Stimulated activated CD4-positive, alpha-beta T cell treated with anti-CD3 and anti-CD28 coated beads, Interleukin-12 subunit alpha, Interleukin-12 subunit beta, amount 100 ng/mL, for 48 hours (primary cell): ENCODE results near the gene SLC34A3.
"Not testable (repeated sequence)": the region's sequence is repeated elsewhere in the genome, so short reads cannot be mapped to it uniquely, and the experiment has no call there.

Source experiments
- DNase-seq, 3 donors: peaks; one replicate each; pipeline ENCODE4 v3.0.0-alpha.2; 2020; ENCODE audit warnings: low read depth in 2 of 3, low spot score in 1 of 3

The SLC34A3 gene

GRCh38 chr9:137241490-137242268 is 11.0 kb downstream of the SLC34A3 start:
- peak in 2 of 3 donors; percentile 31 to 65 for DNase-seq

GRCh38 chr9:137242269-137243203 is 11.8 kb downstream of the SLC34A3 start:
- DNase-seq: no peak

GRCh38 chr9:137243266-137243625 is 12.5 kb downstream of the SLC34A3 start:
- not testable (repeated sequence) for DNase-seq

DNA sequence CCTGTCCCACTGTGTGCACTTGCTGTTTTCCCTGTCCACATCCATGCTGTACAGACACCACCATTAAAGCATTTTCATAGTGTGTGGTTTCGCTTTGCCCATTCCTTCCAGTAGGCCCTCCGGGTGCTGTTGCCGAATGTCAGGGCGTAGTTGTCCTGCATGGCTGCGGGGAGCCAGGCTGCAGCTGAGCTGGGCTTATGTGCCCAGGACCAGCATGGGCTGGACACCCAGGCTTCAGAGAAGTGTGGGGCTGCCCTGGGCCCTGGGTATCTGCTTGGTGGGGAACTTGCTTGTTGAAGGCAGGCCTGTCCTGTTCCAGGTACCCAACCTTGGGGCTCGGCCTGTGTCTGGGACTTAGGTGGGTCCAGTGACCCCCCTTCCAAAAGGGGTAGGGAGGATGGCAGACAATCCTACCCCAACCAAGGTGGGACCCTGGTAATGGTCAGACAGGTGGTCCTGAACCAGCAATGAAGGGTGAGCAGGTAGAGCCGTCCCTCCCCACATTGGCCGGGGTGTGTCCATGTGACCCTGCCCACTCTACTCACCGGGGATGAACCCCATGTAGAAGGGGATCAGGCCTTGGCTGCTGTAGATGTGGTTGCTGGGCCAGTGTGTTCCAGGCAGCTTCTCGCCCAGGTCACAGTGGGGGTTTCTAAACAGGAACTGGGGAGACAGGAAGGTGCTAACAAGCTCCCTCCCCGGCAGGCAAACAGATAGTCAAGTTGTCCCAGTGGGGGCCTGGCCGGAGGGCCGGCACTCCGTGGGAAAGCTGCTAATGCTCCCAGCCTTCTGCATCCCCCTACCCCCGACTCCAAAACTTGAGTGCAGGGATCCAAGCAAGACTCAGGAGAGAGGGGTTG is 13.2 kb downstream of the SLC34A3 start:
- DNase-seq: no peak

DNA sequence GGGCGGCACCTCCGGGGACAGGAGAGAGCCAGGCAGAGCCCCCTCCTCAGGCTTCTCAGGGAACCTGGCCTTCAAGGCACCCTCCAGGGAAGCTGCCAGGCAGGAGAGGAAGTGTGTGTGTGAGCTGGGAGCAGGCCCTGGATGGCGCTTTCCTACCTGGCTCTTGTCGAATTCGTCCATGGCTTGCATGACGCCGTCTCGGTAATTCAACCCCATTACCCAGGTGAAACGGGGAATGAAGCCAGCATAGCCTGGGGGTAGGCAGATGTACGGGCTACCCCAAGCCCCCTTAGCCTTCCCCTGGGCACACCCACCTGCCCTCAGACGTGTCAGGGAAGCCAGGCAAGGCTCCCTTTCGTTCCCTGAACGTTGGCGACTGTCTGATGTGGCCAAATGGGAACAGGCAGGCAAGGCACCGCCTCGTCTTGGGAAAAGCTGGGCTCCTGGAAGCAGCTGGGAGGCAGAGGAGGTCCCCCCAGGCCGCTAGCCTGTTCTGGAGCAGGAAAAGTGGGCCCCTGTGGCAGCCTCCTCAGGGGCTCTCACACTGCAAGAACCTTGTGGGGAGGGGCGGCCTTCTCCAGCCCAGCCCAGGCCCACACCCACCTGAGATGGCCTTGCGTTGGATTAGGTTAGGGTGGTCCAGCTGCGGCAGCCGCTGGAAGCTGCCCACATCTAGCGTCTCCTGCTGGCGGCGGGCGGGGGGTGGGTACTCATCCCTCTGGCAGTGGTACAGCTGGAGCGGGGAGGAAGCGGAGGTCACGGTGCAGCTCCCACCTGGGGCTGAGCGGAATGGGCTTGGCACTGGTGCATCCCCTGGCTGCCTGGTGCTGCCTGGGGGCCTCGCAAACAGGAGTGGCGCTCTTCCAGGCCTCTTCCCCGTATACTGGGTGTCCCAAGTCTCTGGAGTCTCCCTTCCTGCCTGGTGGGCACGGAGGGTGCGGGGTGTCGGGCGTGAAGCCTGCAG is 14.1 kb downstream of the SLC34A3 start:
- DNase-seq: no peak

DNA sequence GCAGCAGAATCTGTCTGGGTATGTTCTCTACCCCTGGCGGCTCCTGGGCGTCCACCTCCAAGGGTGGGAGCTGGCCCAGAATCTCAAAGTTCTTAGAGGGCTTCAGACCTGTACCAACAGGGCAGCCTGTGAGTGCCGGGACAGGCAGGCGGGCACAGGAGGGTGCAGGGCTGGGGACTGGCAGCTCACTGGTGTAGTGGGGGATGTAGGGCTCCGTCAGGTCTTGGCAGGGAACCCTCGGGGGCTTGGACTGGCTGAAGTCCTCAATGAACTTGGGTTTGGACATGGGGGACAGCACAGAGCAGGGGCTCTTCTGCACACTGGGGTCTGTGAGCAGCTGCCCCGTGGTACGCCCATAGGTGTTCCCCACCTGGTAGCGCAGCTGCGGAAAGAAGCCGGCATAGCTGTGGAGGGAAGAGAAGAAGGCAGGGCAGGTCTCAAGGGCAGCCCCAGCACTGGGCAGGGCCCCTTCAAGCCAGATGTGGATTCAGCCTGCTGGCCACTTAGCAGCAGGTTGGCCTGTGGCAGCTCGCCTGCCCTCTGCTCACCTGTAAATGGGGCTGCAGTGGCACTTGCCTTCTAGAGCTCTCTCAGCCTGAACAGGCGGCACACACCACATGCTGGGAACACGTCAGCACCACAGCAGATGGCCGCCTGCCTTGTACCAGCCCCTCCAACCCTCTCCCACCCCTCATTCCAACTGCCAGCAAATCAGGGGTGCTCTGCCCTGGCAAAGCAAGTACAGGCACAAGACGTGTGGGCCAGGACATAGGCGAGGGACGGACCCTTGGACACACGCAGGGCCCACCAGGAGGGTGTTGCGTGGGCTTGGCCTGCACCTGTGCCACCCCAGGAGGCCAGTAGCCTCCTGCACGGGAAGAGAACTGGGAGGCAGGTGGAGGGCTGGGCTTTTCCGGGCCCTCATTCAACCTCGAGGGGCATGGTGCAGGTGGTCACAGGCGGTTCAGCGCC is 15.0 kb downstream of the SLC34A3 start:
- DNase-seq: no peak

GRCh38 chr9:137247135-137247915 is 16.6 kb downstream of the SLC34A3 start:
- DNase-seq: no peak

DNA sequence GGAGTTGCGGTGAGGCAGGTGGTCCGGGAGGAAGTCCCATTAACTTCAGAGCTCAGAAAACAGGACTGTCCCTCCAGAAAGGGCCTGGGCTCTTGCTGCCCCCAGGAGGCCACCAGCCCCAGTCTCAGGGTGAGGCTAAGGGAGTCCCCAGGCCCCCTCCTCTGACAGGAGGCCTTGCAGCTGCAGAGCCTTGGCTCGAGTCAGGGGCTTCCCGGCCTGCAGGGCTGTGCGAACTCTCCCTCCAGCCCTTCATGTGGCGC is 17.1 kb downstream of the SLC34A3 start:
- DNase-seq: no peak

DNA sequence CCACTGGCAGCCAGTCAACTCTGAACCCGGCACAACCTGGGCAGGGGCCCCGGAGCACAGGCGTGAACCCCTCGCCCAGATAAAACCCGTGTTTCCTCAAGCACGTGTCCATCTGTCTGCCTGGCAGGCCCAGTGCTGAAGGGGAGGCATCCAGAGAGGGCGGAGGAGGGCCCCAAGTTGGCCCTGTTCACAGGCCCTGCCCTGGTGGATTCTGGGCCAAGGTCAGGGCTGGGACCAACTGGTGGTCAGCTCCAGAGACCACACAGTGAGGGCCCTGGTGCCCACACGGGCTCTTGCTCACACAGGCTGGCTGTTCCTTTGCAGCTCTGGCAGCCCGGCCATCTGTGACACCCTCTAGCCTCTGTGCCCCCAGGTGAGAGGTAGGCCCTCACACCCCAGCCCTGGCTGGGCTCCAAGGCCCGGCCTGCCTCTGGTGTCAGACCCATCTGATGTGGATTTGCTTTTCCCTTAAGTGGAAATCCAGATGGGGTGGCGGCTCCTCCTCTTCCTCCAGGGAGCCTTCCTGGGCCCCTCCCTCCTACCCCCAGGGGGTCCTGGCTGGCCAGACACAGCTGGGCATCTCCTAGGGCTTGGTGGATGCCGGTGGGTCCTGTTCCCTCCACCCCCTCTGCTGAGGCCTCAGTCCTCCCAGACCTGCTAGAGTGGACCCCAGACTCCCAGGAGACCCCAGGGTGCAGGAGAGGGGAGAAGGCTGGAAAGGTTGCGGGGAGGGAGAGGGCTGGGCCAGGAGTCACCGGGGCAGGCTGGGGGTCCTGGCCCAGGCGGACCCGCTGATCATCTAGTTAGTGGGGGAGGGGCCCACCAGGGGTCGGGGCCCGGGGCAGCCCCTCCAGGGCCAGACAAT is 19.9 kb downstream of the SLC34A3 start:
- DNase-seq: no peak

- no peak for DNase-seq
These were observed 20.4 kb downstream of the SLC34A3 start, which contains the start of gene STPG3 for GRCh38 chr9:137251194-137251461. STPG3 (plus strand) TSS chr9:137251286; CDS start chr9:137251287, 1 bp downstream.

- no peak for DNase-seq
These were observed 21.0 kb downstream of the SLC34A3 start for GRCh38 chr9:137251490-137252268.

DNA sequence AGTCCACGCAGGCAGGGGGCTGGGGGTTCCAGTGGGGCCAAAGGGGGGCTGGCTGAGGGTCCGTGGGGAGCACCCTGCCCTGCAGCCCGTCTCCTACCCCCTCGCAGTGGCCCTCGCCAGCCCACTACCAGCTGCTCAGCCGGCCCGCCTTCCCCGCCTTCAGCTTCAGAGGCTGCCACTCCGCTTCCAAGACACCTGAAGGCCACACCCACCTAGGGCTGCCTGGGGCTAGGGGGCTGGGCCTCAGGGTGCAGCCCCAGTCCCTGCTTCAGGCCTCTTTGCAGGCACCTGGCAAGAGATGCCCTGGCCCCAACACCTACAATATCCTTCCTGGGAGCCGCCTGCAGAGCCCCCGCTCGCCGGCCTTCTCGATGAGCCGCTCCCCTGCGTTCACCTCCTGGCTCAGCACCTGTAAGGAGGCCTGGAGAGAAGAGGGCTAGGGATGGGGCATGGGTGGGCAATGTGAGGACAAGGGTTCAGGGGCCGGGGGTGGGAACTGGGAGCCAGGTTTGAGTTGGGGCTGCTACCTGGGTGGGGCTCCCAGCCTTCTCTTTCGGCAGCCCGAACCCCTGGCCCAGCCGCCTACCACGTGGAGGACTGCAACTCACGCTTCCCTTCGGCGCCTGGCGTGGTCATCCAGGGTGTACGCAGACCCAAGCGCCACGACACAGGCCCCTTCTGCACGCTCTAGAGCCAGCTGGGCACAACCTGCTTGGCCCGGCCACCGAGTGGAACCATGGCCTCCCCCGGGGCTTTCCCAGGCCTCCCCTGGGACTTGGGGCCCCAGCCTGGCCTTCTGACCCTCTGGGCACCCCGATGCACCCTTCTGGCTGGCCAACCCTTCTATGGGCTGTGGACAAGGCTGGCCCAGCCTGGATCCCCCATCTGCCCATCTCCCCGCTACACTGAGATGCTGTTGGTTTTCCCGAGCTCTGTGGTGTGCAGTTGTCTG is 22.1 kb downstream of the SLC34A3 start:
- no peak for DNase-seq

- no peak for DNase-seq
These were observed 23.3 kb downstream of the SLC34A3 start for GRCh38 chr9:137253717-137254623.

GRCh38 chr9:137254624-137255447 is 24.1 kb downstream of the SLC34A3 start, which contains the start of gene NELFB:
NELFB (plus strand) TSS chr9:137255327.
- peak; percentile 86 to 96 (median 96) for DNase-seq
